ENCODE results near the gene WLS. TPM values are rescaled to one million over a fixed set of nuclear protein-coding genes. Genes with fewer than 3 reads are reported as not detected.

Gene WLS
- total and polyA plus RNA-seq, 2 experiments from 2014 or later: 0.87 to 1.2 TPM

- H3K4me2 ChIP-seq: no peak overlapping the region
- no peak for DNase-seq (ENCODE audit: low spot score)
- H3K36me3 Mint-ChIP-seq (ENCODE audit: low read depth): no peaks in the 10 kb centered on the region; the same call in 2 of the 3 replicates
- no peaks in the 10 kb centered on the region for H3K9me2 ChIP-seq (ENCODE audit: insufficient read depth)
- no peak overlapping the region for H2AFZ ChIP-seq
- H3K27me3 Mint-ChIP-seq (ENCODE audit: insufficient read depth, low read depth, poor library complexity): no peaks in the 10 kb centered on the region
- no peaks in the 10 kb centered on the region for H3K36me3 ChIP-seq (ENCODE audit: insufficient read depth)
- no peaks in the 10 kb centered on the region for H3K4me1 ChIP-seq (ENCODE audit: insufficient read depth)
- H3K4me1 Mint-ChIP-seq: no peaks in the 10 kb centered on the region
- no peak overlapping the region for H3K4me3 Mint-ChIP-seq
- no peak overlapping the region for H3K4me3 ChIP-seq
- TF ChIP-seq, protein P1, sequence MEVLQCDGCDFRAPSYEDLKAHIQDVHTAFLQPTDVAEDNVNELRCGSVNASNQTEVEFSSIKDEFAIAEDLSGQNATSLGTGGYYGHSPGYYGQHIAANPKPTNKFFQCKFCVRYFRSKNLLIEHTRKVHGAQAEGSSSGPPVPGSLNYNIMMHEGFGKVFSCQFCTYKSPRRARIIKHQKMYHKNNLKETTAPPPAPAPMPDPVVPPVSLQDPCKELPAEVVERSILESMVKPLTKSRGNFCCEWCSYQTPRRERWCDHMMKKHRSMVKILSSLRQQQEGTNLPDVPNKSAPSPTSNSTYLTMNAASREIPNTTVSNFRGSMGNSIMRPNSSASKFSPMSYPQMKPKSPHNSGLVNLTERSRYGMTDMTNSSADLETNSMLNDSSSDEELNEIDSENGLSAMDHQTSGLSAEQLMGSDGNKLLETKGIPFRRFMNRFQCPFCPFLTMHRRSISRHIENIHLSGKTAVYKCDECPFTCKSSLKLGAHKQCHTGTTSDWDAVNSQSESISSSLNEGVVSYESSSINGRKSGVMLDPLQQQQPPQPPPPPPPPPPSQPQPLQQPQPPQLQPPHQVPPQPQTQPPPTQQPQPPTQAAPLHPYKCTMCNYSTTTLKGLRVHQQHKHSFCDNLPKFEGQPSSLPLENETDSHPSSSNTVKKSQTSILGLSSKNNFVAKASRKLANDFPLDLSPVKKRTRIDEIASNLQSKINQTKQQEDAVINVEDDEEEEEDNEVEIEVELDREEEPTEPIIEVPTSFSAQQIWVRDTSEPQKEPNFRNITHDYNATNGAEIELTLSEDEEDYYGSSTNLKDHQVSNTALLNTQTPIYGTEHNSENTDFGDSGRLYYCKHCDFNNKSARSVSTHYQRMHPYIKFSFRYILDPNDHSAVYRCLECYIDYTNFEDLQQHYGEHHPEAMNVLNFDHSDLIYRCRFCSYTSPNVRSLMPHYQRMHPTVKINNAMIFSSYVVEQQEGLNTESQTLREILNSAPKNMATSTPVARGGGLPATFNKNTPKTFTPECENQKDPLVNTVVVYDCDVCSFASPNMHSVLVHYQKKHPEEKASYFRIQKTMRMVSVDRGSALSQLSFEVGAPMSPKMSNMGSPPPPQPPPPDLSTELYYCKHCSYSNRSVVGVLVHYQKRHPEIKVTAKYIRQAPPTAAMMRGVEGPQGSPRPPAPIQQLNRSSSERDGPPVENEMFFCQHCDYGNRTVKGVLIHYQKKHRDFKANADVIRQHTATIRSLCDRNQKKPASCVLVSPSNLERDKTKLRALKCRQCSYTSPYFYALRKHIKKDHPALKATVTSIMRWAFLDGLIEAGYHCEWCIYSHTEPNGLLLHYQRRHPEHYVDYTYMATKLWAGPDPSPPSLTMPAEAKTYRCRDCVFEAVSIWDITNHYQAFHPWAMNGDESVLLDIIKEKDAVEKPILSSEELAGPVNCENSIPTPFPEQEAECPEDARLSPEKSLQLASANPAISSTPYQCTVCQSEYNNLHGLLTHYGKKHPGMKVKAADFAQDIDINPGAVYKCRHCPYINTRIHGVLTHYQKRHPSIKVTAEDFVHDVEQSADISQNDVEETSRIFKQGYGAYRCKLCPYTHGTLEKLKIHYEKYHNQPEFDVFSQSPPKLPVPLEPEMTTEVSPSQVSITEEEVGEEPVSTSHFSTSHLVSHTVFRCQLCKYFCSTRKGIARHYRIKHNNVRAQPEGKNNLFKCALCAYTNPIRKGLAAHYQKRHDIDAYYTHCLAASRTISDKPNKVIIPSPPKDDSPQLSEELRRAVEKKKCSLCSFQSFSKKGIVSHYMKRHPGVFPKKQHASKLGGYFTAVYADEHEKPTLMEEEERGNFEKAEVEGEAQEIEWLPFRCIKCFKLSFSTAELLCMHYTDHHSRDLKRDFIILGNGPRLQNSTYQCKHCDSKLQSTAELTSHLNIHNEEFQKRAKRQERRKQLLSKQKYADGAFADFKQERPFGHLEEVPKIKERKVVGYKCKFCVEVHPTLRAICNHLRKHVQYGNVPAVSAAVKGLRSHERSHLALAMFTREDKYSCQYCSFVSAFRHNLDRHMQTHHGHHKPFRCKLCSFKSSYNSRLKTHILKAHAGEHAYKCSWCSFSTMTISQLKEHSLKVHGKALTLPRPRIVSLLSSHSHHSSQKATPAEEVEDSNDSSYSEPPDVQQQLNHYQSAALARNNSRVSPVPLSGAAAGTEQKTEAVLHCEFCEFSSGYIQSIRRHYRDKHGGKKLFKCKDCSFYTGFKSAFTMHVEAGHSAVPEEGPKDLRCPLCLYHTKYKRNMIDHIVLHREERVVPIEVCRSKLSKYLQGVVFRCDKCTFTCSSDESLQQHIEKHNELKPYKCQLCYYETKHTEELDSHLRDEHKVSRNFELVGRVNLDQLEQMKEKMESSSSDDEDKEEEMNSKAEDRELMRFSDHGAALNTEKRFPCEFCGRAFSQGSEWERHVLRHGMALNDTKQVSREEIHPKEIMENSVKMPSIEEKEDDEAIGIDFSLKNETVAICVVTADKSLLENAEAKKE (CRISPR knock-in tag; IDR thresholded peaks at IDR 0.05): no peak
- TF ChIP-seq NANOG (IDR thresholded peaks at IDR 0.05; ENCODE audit: borderline replicate concordance) (no peak), ZNF331 (CRISPR knock-in tag; IDR thresholded peaks at IDR 0.05; ENCODE audit: low read depth) (no peak), EZH2phosphoT487 (IDR thresholded peaks at IDR 0.05; ENCODE audit: unreplicated experiment) (no peak), STAT1 (IDR thresholded peaks at IDR 0.05; ENCODE audit: unreplicated experiment) (no peak), EZH2 (IDR thresholded peaks at IDR 0.05; ENCODE audit: low read depth, unreplicated experiment) (no peak), REST (IDR thresholded peaks at IDR 0.05; ENCODE audit: unreplicated experiment) (no peak), JUNB (IDR thresholded peaks at IDR 0.05; ENCODE audit: unreplicated experiment) (no peak), POLR2AphosphoS5 (IDR thresholded peaks at IDR 0.05; ENCODE audit: low read depth) (no peak), CREB1 (CRISPR knock-in tag; IDR thresholded peaks at IDR 0.05; ENCODE audit: low read depth) (no peak), ZNF114 (CRISPR knock-in tag; IDR thresholded peaks at IDR 0.05) (no peak)
- TF ChIP-seq, protein P2, sequence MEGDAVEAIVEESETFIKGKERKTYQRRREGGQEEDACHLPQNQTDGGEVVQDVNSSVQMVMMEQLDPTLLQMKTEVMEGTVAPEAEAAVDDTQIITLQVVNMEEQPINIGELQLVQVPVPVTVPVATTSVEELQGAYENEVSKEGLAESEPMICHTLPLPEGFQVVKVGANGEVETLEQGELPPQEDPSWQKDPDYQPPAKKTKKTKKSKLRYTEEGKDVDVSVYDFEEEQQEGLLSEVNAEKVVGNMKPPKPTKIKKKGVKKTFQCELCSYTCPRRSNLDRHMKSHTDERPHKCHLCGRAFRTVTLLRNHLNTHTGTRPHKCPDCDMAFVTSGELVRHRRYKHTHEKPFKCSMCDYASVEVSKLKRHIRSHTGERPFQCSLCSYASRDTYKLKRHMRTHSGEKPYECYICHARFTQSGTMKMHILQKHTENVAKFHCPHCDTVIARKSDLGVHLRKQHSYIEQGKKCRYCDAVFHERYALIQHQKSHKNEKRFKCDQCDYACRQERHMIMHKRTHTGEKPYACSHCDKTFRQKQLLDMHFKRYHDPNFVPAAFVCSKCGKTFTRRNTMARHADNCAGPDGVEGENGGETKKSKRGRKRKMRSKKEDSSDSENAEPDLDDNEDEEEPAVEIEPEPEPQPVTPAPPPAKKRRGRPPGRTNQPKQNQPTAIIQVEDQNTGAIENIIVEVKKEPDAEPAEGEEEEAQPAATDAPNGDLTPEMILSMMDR (conservative IDR thresholded peaks at IDR 0.05; ENCODE audit: low read depth in 2 of 2): no peak
- TF ChIP-seq, protein P3, sequence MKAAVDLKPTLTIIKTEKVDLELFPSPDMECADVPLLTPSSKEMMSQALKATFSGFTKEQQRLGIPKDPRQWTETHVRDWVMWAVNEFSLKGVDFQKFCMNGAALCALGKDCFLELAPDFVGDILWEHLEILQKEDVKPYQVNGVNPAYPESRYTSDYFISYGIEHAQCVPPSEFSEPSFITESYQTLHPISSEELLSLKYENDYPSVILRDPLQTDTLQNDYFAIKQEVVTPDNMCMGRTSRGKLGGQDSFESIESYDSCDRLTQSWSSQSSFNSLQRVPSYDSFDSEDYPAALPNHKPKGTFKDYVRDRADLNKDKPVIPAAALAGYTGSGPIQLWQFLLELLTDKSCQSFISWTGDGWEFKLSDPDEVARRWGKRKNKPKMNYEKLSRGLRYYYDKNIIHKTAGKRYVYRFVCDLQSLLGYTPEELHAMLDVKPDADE (IDR thresholded peaks at IDR 0.05): no peak
- H4K20me1 ChIP-seq (replicated peaks; ENCODE audit: insufficient read depth): no peaks in the 10 kb centered on the region
- ATAC-seq: no peak
- no peaks in the 10 kb centered on the region for H3F3A ChIP-seq (replicated peaks; ENCODE audit: low read depth)
- H3K27ac ChIP-seq (ENCODE audit: low read depth): no peak overlapping the region
- no peaks in the 10 kb centered on the region for H3K79me2 ChIP-seq (replicated peaks; ENCODE audit: insufficient read depth)
- H3K27me3 ChIP-seq (ENCODE audit: insufficient read depth): no peaks in the 10 kb centered on the region
- no peak overlapping the region for H3K27ac Mint-ChIP-seq
- no peaks in the 10 kb centered on the region for H3K9me3 Mint-ChIP-seq
Measured at GRCh38 chr1:68185743-68186142, 46.6 kb downstream of the WLS start.
